IMR-90 (cell line): Measurements from ENCODE around the gene RHBDF1. TPM values are rescaled to one million over a fixed set of nuclear protein-coding genes. Genes with fewer than 3 reads are reported as not detected.

ENCODE experiments used
- ATAC-seq: fragments of 200-7000 bp; cut with Tn5 transposase; 2 replicates; pipeline ENCODE4 v1.9.1; 2020; ENCODE audit warnings: low read depth, mild to moderate bottlenecking, moderate library complexity
- BruUV-seq: library from RNA; stranded (reverse); fragments of 400-500 nt; replicated peaks from 2 replicates; lab custom pipeline; 2021; lab: Mats Ljungman, UMichigan
- CTCF ChIA-PET: fragments of 300-600 bp; formaldehyde crosslinking; extraction: SDS; loops from one replicate; lab custom pipeline; 2021; ENCODE audit warnings: antibody characterized with exemption; lab: Yijun Ruan, JAX
- POLR2A ChIA-PET: fragments of 300-600 bp; sonication (Branson Sonifier 250); formaldehyde crosslinking; loops from one replicate; lab custom pipeline; 2022; ENCODE audit warnings: antibody characterized with exemption; ENCODE audit not compliant: unreplicated experiment; lab: Charles Lee
- DNase-seq: peaks from one replicate; pipeline ENCODE4 v3.0.0; 2013
- H2AFZ ChIP-seq: replicated peaks from 2 replicates; pipeline ENCODE3; 2013; ENCODE audit warnings: low read length, mild to moderate bottlenecking; ENCODE audit not compliant: poor library complexity
- H2AK5ac ChIP-seq: 2 replicates; pipeline ENCODE4 v1.6.1; 2013; ENCODE audit warnings: low read depth, low read length, inconsistent platforms
- H2AK9ac ChIP-seq: replicated peaks from 2 replicates; pipeline ENCODE3; 2013; ENCODE audit warnings: mild to moderate bottlenecking, low read depth, low read length, moderate library complexity; ENCODE audit not compliant: poor library complexity
- H2BK120ac ChIP-seq: 2 replicates; pipeline ENCODE4 v1.6.1; 2013; ENCODE audit warnings: low read depth, low read length, inconsistent platforms
- H2BK15ac ChIP-seq: 3 replicates; pipeline ENCODE4 v1.6.1; 2013; ENCODE audit warnings: low read depth, low read length, inconsistent platforms
- H2BK20ac ChIP-seq: 2 replicates; pipeline ENCODE4 v1.6.1; 2013; ENCODE audit warnings: low read depth, mild to moderate bottlenecking, inconsistent platforms, low read length, moderate library complexity
- H2BK5ac ChIP-seq: 2 replicates; pipeline ENCODE4 v1.6.1; 2013; ENCODE audit warnings: mild to moderate bottlenecking, low read depth, low read length, inconsistent platforms; ENCODE audit not compliant: poor library complexity, severe bottlenecking
- H3K14ac ChIP-seq: replicated peaks from 2 replicates; pipeline ENCODE4 v1.6.1; 2013; ENCODE audit warnings: low read depth, low read length, inconsistent platforms
- H3K18ac ChIP-seq: 2 replicates; pipeline ENCODE4 v1.6.1; 2013; ENCODE audit warnings: low read depth, low read length, control low read depth
- H3K23ac ChIP-seq: 2 replicates; pipeline ENCODE4 v1.6.1; 2013; ENCODE audit warnings: low read depth, low read length, inconsistent platforms
- H3K27ac ChIP-seq: 2 replicates; pipeline ENCODE4 v1.5.1; 2013; ENCODE audit warnings: mild to moderate bottlenecking, control low read depth, low read length; ENCODE audit not compliant: insufficient read depth
- H3K27me3 ChIP-seq: 2 replicates; pipeline ENCODE4 v1.6.1; 2013; ENCODE audit warnings: low read length; ENCODE audit not compliant: control insufficient read depth, insufficient read depth
- H3K36me3 ChIP-seq: 2 replicates; pipeline ENCODE4 v1.6.1; 2013; ENCODE audit warnings: low read length, mixed read lengths; ENCODE audit not compliant: control insufficient read depth, insufficient read depth
- H3K4ac ChIP-seq: 2 replicates; pipeline ENCODE4 v1.6.1; 2013; ENCODE audit warnings: low read depth, low read length, inconsistent platforms
- H3K4me1 ChIP-seq: 2 replicates; pipeline ENCODE4 v1.6.1; 2013; ENCODE audit warnings: low read length, mixed read lengths; ENCODE audit not compliant: control insufficient read depth, insufficient read depth
- H3K4me2 ChIP-seq: 2 replicates; pipeline ENCODE4 v1.6.1; 2013; ENCODE audit warnings: low read depth, mild to moderate bottlenecking, control low read depth, low read length, moderate library complexity
- H3K4me3 ChIP-seq: 2 replicates; pipeline ENCODE4 v1.5.1; 2013; ENCODE audit warnings: low read depth, mild to moderate bottlenecking, control low read depth, low read length, moderate library complexity; ENCODE audit not compliant: insufficient read depth
- H3K56ac ChIP-seq: 2 replicates; pipeline ENCODE4 v1.6.1; 2013; ENCODE audit warnings: low read length, inconsistent platforms; ENCODE audit not compliant: insufficient read depth; ENCODE audit errors: extremely low read depth
- H3K79me1 ChIP-seq, 2 experiments: 2 replicates each; pipeline ENCODE4 v1.6.1; 2013; ENCODE audit warnings: low read length in 2 of 2, inconsistent platforms in 1 of 2, low read depth in 1 of 2
- H3K9ac ChIP-seq: 2 replicates; pipeline ENCODE4 v1.6.1; 2013; ENCODE audit warnings: low read depth, low read length, control low read depth
- H3K9me1 ChIP-seq: 2 replicates; pipeline ENCODE4 v1.6.1; 2013; ENCODE audit warnings: low read length, inconsistent platforms; ENCODE audit not compliant: insufficient read depth
- H3K9me3 ChIP-seq: 2 replicates; pipeline ENCODE4 v1.6.1; 2013; ENCODE audit warnings: low read length; ENCODE audit not compliant: control insufficient read depth, insufficient read depth
- H4K20me1 ChIP-seq: 2 replicates; pipeline ENCODE4 v1.6.1; 2013; ENCODE audit warnings: low read length, inconsistent platforms; ENCODE audit not compliant: insufficient read depth
- H4K5ac ChIP-seq: 2 replicates; pipeline ENCODE4 v1.6.1; 2013; ENCODE audit warnings: mild to moderate bottlenecking, low read depth, low read length, control low read depth
- H4K8ac ChIP-seq, 2 experiments: 2 replicates each; pipeline ENCODE4 v1.6.1; 2013; ENCODE audit warnings: low read depth in 2 of 2, low read length in 2 of 2, control low read depth in 1 of 2, inconsistent platforms in 1 of 2
- H4K91ac ChIP-seq: 2 replicates; pipeline ENCODE4 v1.6.1; 2013; ENCODE audit warnings: low read depth, low read length, inconsistent platforms; ENCODE audit not compliant: insufficient read depth
- CEBPB ChIP-seq: IDR thresholded peaks from 2 replicates; pipeline ENCODE4 v1.6.1; 2012; ENCODE audit warnings: low read depth, low read length, improper control_type of control experiment
- CHD1 ChIP-seq: IDR thresholded peaks from 2 replicates; pipeline ENCODE4 v1.6.1; 2012; ENCODE audit warnings: low read depth, low read length, improper control_type of control experiment
- ELK1 ChIP-seq: fragments of 150-350 bp; IDR thresholded peaks from 2 replicates; pipeline ENCODE4 v1.6.1; 2016; ENCODE audit warnings: low read depth, mild to moderate bottlenecking, low read length, moderate library complexity, borderline replicate concordance
- FOS ChIP-seq: fragments of 150-350 bp; IDR thresholded peaks from 2 replicates; pipeline ENCODE4 v1.6.1; 2016; ENCODE audit warnings: low read depth, low read length
- MAFK ChIP-seq: IDR thresholded peaks from 2 replicates; pipeline ENCODE4 v1.6.1; 2012; ENCODE audit warnings: low read depth, low read length, improper control_type of control experiment
- MAZ ChIP-seq: IDR thresholded peaks from 2 replicates; pipeline ENCODE4 v1.6.1; 2012; ENCODE audit warnings: low read depth, mild to moderate bottlenecking, low read length, improper control_type of control experiment, moderate library complexity, borderline replicate concordance
- MXI1 ChIP-seq: IDR thresholded peaks from 2 replicates; pipeline ENCODE4 v1.6.1; 2012; ENCODE audit warnings: low read depth, mild to moderate bottlenecking, low read length, moderate library complexity, borderline replicate concordance
- NFE2L2 ChIP-seq: fragments of 150-350 bp; IDR thresholded peaks from 2 replicates; pipeline ENCODE4 v1.6.1; 2016; ENCODE audit warnings: low read depth, mild to moderate bottlenecking, low read length
- POLR2A ChIP-seq: IDR thresholded peaks from 2 replicates; pipeline ENCODE4 v1.6.1; 2012; ENCODE audit warnings: mild to moderate bottlenecking, low read depth, low read length
- RAD21 ChIP-seq: IDR thresholded peaks from 2 replicates; pipeline ENCODE4 v1.6.1; 2012; ENCODE audit warnings: low read length, improper control_type of control experiment
- SMC3 ChIP-seq: fragments of 150-350 bp; IDR thresholded peaks from 2 replicates; pipeline ENCODE4 v1.6.1; 2016; ENCODE audit warnings: low read depth, mild to moderate bottlenecking, antibody characterized with exemption, low read length, moderate library complexity
- WGBS, 2 experiments: methylation state at CpG; one replicate each; pipeline versions ENCODE4 v1.1.5 to v1.1.7; 2013; ENCODE audit warnings: missing lambda C conversion rate in 2 of 2; ENCODE audit not compliant: insufficient read length in 1 of 2; ENCODE audit errors: extremely low coverage in 2 of 2; 5-methylcytosine and 5-hydroxymethylcytosine counted together
- dilution Hi-C: fragments of 300-500 bp; cut with HindIII; formaldehyde crosslinking; loops from one replicate; pipeline ENCODE4 v1.14.3; 2018; ENCODE audit warnings: low sequenced_read_pairs; ENCODE audit not compliant: unreplicated experiment
- in situ Hi-C: fragments of 300-500 bp; cut with MboI; formaldehyde crosslinking; loops from 3 replicates; pipeline ENCODE4 v1.14.3; 2019; ENCODE audit warnings: low sequenced_read_pairs, inconsistent platforms, mixed read lengths
- intact Hi-C: fragments of 100-400 bp; cut with micrococcal nuclease; formaldehyde crosslinking; loops from 2 replicates; pipeline ENCODE4 v1.10.0; 2022
- polyA plus RNA-seq, 3 experiments: library from polyadenylated mRNA; depleted of rRNA; stranded (reverse); fragments of >200 nt; gene quantifications; 2 replicates each; pipeline ENCODE4 v1.2.3, GENCODE V29; 2012; ENCODE audit warnings: low replicate concordance in 1 of 3
- total RNA-seq: library from RNA; depleted of rRNA; stranded (reverse); fragments of >200 nt; gene quantifications from 2 replicates; pipeline ENCODE4 v1.2.3, GENCODE V29; 2012
- TF ChIP-seq, protein P1 (sequence below): conservative IDR thresholded peaks from 2 replicates; pipeline ENCODE4 v1.5.1; 2012; ENCODE audit warnings: mild to moderate bottlenecking, low read depth, low read length, improper control_type of control experiment

Gene RHBDF1
- total and polyA plus RNA-seq, 2 of the 4 experiments (the other 2 are of a cell fraction) = 13.8 to 86.6 TPM

DNA sequence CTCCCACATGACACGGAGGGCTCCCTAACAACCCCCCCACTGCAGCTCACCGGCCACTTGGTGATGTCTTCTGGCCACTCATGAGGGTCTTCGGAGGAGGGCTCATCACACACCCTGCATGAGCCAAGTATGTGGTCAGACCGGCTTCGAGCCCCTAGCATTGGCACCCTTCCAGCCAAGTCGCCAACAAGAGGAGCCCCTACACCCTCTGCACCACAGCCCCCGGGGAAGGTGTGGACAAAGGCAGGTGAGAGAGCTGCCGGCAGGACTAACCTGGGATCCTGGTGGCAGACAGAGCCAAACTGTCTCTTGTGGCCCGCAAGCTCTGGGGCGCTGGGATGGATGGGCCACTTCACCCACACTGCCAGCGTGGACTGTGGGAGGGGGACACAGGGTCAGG, 12.3 kb downstream of the RHBDF1 start:
- H3K9me3 ChIP-seq = no peaks in the 10 kb centered on the region
- H4K8ac ChIP-seq = no peak overlapping the region
- H3K23ac ChIP-seq = no peak overlapping the region
- ATAC-seq = no peak
- no peak overlapping the region for H2AFZ ChIP-seq
- H3K27ac ChIP-seq = no peak overlapping the region
- no peak overlapping the region for H2BK15ac ChIP-seq
- no peak overlapping the region for H3K4me3 ChIP-seq
- DNase-seq = no peak
- peaks cover 95% of the 10 kb centered on the region for H3K36me3 ChIP-seq
- H3K9ac ChIP-seq = no peak overlapping the region
- peaks cover 13 to 59% of the 10 kb centered on the region in 2 experiments for H3K79me1 ChIP-seq
- intact Hi-C loops (no loop called here), dilution Hi-C loops (no loop called here), in situ Hi-C loops (no loop called here)
- CTCF ChIA-PET = no interaction called here
- H3K4me2 ChIP-seq = no peak overlapping the region
- H3K27me3 ChIP-seq = no peaks in the 10 kb centered on the region
- H2AK9ac ChIP-seq = no peak overlapping the region
- H4K91ac ChIP-seq = no peak overlapping the region
- TF ChIP-seq ELK1 (no peak), CHD1 (no peak), MXI1 (no peak), SMC3 (no peak), MAFK (no peak), MAZ (no peak), FOS (no peak), RAD21 (no peak), POLR2A (no peak), NFE2L2 (no peak), CEBPB (no peak)
- TF ChIP-seq, protein P1, sequence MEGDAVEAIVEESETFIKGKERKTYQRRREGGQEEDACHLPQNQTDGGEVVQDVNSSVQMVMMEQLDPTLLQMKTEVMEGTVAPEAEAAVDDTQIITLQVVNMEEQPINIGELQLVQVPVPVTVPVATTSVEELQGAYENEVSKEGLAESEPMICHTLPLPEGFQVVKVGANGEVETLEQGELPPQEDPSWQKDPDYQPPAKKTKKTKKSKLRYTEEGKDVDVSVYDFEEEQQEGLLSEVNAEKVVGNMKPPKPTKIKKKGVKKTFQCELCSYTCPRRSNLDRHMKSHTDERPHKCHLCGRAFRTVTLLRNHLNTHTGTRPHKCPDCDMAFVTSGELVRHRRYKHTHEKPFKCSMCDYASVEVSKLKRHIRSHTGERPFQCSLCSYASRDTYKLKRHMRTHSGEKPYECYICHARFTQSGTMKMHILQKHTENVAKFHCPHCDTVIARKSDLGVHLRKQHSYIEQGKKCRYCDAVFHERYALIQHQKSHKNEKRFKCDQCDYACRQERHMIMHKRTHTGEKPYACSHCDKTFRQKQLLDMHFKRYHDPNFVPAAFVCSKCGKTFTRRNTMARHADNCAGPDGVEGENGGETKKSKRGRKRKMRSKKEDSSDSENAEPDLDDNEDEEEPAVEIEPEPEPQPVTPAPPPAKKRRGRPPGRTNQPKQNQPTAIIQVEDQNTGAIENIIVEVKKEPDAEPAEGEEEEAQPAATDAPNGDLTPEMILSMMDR = no peak
- no peak overlapping the region for H3K4ac ChIP-seq
- BruUV-seq = no TSS peak
- H4K5ac ChIP-seq = no peak overlapping the region
- POLR2A ChIA-PET = no interaction called here
- peaks cover 60% of the 10 kb centered on the region for H4K20me1 ChIP-seq
- no peaks in the 10 kb centered on the region for H3K4me1 ChIP-seq
- no peak overlapping the region for H2BK120ac ChIP-seq
- H3K14ac ChIP-seq = no peak overlapping the region
- H2BK5ac ChIP-seq = no peak overlapping the region
- no peak overlapping the region for H3K56ac ChIP-seq
- H3K9me1 ChIP-seq = 0 out of 2 replicates have a peak, but pooled peaks cover 3% of the 10 kb centered on the region
- WGBS, 2 experiments = 90% methylated on average over 2 of the region's 11 CpGs; no CpG with 5 or more reads in 1 of the 2 experiments
- H3K18ac ChIP-seq = no peak overlapping the region
- H2BK20ac ChIP-seq = no peak overlapping the region
- no peak overlapping the region for H2AK5ac ChIP-seq
